ENCODE data around the gene DENND2D. TPM values are rescaled to one million over a fixed set of nuclear protein-coding genes. Genes with fewer than 3 reads are reported as not detected.

DENND2D gene
- total and polyA plus RNA-seq, 2 donors (not counting 3 experiments of a cell fraction or from before 2014, with no cell fraction given): 0.41 to 1.00 TPM

- intact Hi-C loops (cut with micrococcal nuclease) (no loop called here), dilution Hi-C loops (cut with MboI; ENCODE audit: extremely low pct_ligation_motif_present, low sequenced_read_pairs) (no loop called here)
- no peak overlapping the region for H3K9ac ChIP-seq (replicated peaks; ENCODE audit: extremely low read depth, insufficient read depth, low read length)
- H2AFZ ChIP-seq (ENCODE audit: low read depth, low read length): no peak overlapping the region
- H4K20me1 ChIP-seq (replicated peaks; ENCODE audit: control insufficient read depth, extremely low read depth, insufficient read depth, low read length): no peaks in the 10 kb centered on the region
- DNase-seq (ENCODE audit: low read depth, low spot score) (no peak), FAIRE-seq (no peak)
- TF ChIP-seq JUN (IDR thresholded peaks at IDR 0.05; ENCODE audit: borderline replicate concordance, insufficient read depth, insufficient read length, low read depth): no peak
- no peak for TF ChIP-seq POLR2A (IDR thresholded peaks at IDR 0.05; ENCODE audit: low read depth, low read length)
- no peak for TF ChIP-seq MYC (IDR thresholded peaks at IDR 0.05; ENCODE audit: low read depth, low read length)
- TF ChIP-seq MAX (IDR thresholded peaks at IDR 0.05; ENCODE audit: insufficient read depth, insufficient read length): no peak
- no peak for TF ChIP-seq EZH2 (IDR thresholded peaks at IDR 0.05; ENCODE audit: borderline replicate concordance, low read depth, low read length, severe bottlenecking)
- no peak for TF ChIP-seq FOS (IDR thresholded peaks at IDR 0.05; ENCODE audit: borderline replicate concordance, insufficient read depth, low read length)
- TF ChIP-seq POLR2AphosphoS5 (IDR thresholded peaks at IDR 0.05; ENCODE audit: insufficient read depth, low read depth, low read length): no peak
- no peak for TF ChIP-seq GATA2 (IDR thresholded peaks at IDR 0.05; ENCODE audit: insufficient read depth, insufficient read length, low read depth, low read length)
- TF ChIP-seq, protein P1, sequence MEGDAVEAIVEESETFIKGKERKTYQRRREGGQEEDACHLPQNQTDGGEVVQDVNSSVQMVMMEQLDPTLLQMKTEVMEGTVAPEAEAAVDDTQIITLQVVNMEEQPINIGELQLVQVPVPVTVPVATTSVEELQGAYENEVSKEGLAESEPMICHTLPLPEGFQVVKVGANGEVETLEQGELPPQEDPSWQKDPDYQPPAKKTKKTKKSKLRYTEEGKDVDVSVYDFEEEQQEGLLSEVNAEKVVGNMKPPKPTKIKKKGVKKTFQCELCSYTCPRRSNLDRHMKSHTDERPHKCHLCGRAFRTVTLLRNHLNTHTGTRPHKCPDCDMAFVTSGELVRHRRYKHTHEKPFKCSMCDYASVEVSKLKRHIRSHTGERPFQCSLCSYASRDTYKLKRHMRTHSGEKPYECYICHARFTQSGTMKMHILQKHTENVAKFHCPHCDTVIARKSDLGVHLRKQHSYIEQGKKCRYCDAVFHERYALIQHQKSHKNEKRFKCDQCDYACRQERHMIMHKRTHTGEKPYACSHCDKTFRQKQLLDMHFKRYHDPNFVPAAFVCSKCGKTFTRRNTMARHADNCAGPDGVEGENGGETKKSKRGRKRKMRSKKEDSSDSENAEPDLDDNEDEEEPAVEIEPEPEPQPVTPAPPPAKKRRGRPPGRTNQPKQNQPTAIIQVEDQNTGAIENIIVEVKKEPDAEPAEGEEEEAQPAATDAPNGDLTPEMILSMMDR (IDR thresholded peaks at IDR 0.05; ENCODE audit: extremely low read depth in 1 of 2, insufficient read depth in 1 of 2, low read depth in 1 of 2, low read length in 2 of 2): no peak
- H3K9me1 ChIP-seq (replicated peaks; ENCODE audit: control insufficient read depth, extremely low read depth, insufficient read depth, low read length): no peaks in the 10 kb centered on the region
- BruUV-seq (replicated peaks): no TSS peak
- POLR2A ChIA-PET: interaction anchor here (0.6 kb wide), 1 partner anchor 451 kb away, joined by 5 read pairs; no protein-coding TSS in a partner anchor
- CTCF ChIA-PET: interaction anchor here (0.7 to 0.8 kb wide), 2 partner anchors 30 to 204 kb away, joined by 3 read pairs; no protein-coding TSS in a partner anchor
- no peaks in the 10 kb centered on the region for H3K36me3 ChIP-seq (ENCODE audit: control insufficient read depth in 2 of 2, extremely low read depth in 1 of 2, insufficient read depth in 2 of 2, low read length in 2 of 2)
- H3K4me3 ChIP-seq (replicated peaks in 1 of 3; ENCODE audit: insufficient read depth in 1 of 3, low read depth in 1 of 3, low read length in 3 of 3): no peak overlapping the region
- H3K4me2 ChIP-seq (ENCODE audit: insufficient read depth, low read length): no peak overlapping the region
- H3K27ac ChIP-seq (ENCODE audit: insufficient read depth, low read depth, low read length): no peak overlapping the region
- H3K27me3 ChIP-seq (ENCODE audit: control insufficient read depth in 2 of 2, insufficient read depth in 2 of 2, low read length in 2 of 2): peaks cover 5 to 6% of the 10 kb centered on the region in 2 experiments
- no peaks in the 10 kb centered on the region for H3K9me3 ChIP-seq (replicated peaks; ENCODE audit: control insufficient read depth, insufficient read depth, low read length)
- H3K79me2 ChIP-seq (ENCODE audit: control insufficient read depth, insufficient read depth, low read length): no peaks in the 10 kb centered on the region
- no peaks in the 10 kb centered on the region for H3K4me1 ChIP-seq (ENCODE audit: control insufficient read depth, extremely low read depth, insufficient read depth, low read length)
These were observed 4.2 kb downstream of the DENND2D start for GRCh38 chr1:111196213-111196612.

All from endothelial cell of umbilical vein (primary cell).